K562 (cell line): Measurements from ENCODE around the gene BLTP2. TPM values are rescaled to one million over a fixed set of nuclear protein-coding genes. Genes with fewer than 3 reads are reported as not detected.

ENCODE experiments used
- ATAC-seq: fragments of 200-7000 bp; cut with Tn5 transposase; 3 replicates; pipeline ENCODE4 v1.9.1; 2020; ENCODE audit warnings: moderate library complexity
- BruUV-seq: library from RNA; stranded (reverse); fragments of 400-500 nt; replicated peaks from 2 replicates; lab custom pipeline; 2021; lab: Mats Ljungman, UMichigan
- CTCF ChIA-PET: fragments of 300-600 bp; formaldehyde crosslinking; extraction: SDS; loops from one replicate; lab custom pipeline; 2021; ENCODE audit warnings: low intra/inter-chr PET ratio; lab: Yijun Ruan, JAX
- POLR2A ChIA-PET: fragments of 300-600, 350-650 bp; sonication (Branson Sonifier 250); formaldehyde crosslinking; extraction: SDS; loops from one replicate; lab custom pipeline; 2021; ENCODE audit warnings: antibody characterized with exemption, inconsistent platforms; lab: Yijun Ruan, JAX
- DNase-seq, 4 experiments: peaks; one replicate each; pipeline versions ENCODE4 v3.0.0 to v3.0.0-alpha.2; 2011 to 2018; ENCODE audit warnings: low spot score in 3 of 4, mixed read lengths in 3 of 4; ENCODE audit errors: extremely low read depth in 1 of 4
- FAIRE-seq: peaks from 2 replicates; lab custom pipeline; 2011; peaks lifted over from hg19 to GRCh38; lab: Jason Lieb, UNC
- H2AFZ ChIP-seq: 2 replicates; pipeline ENCODE4 v1.6.0; 2011; ENCODE audit warnings: low read depth, low read length, control low read depth, inconsistent platforms
- H3K27ac ChIP-seq: fragments of 200-600 bp; 3 replicates; pipeline ENCODE4 v1.8.0; 2011; ENCODE audit warnings: low read depth, mild to moderate bottlenecking, control low read depth, inconsistent platforms, low read length, moderate library complexity, mixed read lengths; ENCODE audit errors: extremely low read depth
- H3K27me3 ChIP-seq, 2 experiments: fragments of 300-600 bp in 1 of 2; 2 replicates in 1 of 2; 3 replicates in 1 of 2; pipeline versions ENCODE4 v1.6.0 to v1.8.0; 2011; ENCODE audit warnings: inconsistent platforms in 2 of 2, low read length in 2 of 2, mild to moderate bottlenecking in 1 of 2, mixed read lengths in 1 of 2, moderate library complexity in 1 of 2; ENCODE audit not compliant: control insufficient read depth in 2 of 2, insufficient read depth in 2 of 2
- H3K36me3 ChIP-seq: fragments of 300-600 bp; 3 replicates; pipeline ENCODE4 v1.8.0; 2011; ENCODE audit warnings: mild to moderate bottlenecking, low read length, inconsistent platforms; ENCODE audit not compliant: control insufficient read depth, insufficient read depth
- H3K4me1 ChIP-seq, 2 experiments: fragments of 200-600 bp in 1 of 2; replicated peaks in 1 of 2; 2 replicates in 1 of 2; 3 replicates in 1 of 2; pipeline versions ENCODE4 v1.5.1 to v1.8.0; 2011; ENCODE audit warnings: inconsistent platforms in 2 of 2, low read length in 2 of 2, mild to moderate bottlenecking in 1 of 2, mixed read lengths in 1 of 2, moderate library complexity in 1 of 2; ENCODE audit not compliant: control insufficient read depth in 2 of 2, insufficient read depth in 2 of 2
- H3K4me2 ChIP-seq: 2 replicates; pipeline ENCODE4 v1.6.1; 2011; ENCODE audit warnings: low read length, control low read depth, inconsistent platforms, mixed read lengths; ENCODE audit not compliant: insufficient read depth
- H3K4me3 ChIP-seq: fragments of 200-600 bp; sonication (generic), shearing (Covaris generic); 2 replicates; pipeline ENCODE4 v1.5.1; 2016; ENCODE audit warnings: control low read depth, inconsistent platforms
- H3K79me2 ChIP-seq: fragments of 200-600 bp; 3 replicates; pipeline ENCODE4 v1.8.0; 2011; ENCODE audit warnings: low read length, inconsistent platforms; ENCODE audit not compliant: control insufficient read depth, insufficient read depth
- H3K9ac ChIP-seq, 2 experiments: 2 replicates each; pipeline versions ENCODE4 v1.6.0 to v1.6.1; 2011; ENCODE audit warnings: low read depth in 2 of 2, low read length in 2 of 2, control low read depth in 1 of 2, inconsistent platforms in 1 of 2, mild to moderate bottlenecking in 1 of 2, mixed read lengths in 1 of 2; ENCODE audit not compliant: insufficient read depth in 1 of 2
- H3K9me1 ChIP-seq: one replicate; pipeline ENCODE4 v1.6.0; 2011; ENCODE audit warnings: inconsistent platforms, mild to moderate bottlenecking, low read length, moderate library complexity; ENCODE audit not compliant: control insufficient read depth, insufficient read depth
- H3K9me3 ChIP-seq: replicated peaks from 2 replicates; pipeline ENCODE4 v1.5.1; 2011; ENCODE audit warnings: low read depth, low read length, inconsistent platforms; ENCODE audit not compliant: control insufficient read depth, insufficient read depth
- H4K20me1 ChIP-seq: replicated peaks from 2 replicates; pipeline ENCODE4 v1.6.1; 2011; ENCODE audit warnings: low read length, inconsistent platforms, mixed read lengths; ENCODE audit not compliant: control insufficient read depth, insufficient read depth
- ATF3 ChIP-seq, 2 experiments: fragments of 450-650 bp in 1 of 2; sonication (generic) in 1 of 2; formaldehyde crosslinking in 1 of 2; IDR thresholded peaks in 1 of 2; conservative IDR thresholded peaks in 1 of 2; 2 replicates each; pipeline versions ENCODE4 v1.6.1 to v1.8.1; 2016 to 2023; ENCODE audit warnings: mild to moderate bottlenecking in 2 of 2, moderate library complexity in 2 of 2, inconsistent platforms in 1 of 2, missing genetic modification reagents in 1 of 2
- CHAMP1 ChIP-seq: fragments of 450-650 bp; IDR thresholded peaks from 2 replicates; pipeline ENCODE4 v1.6.1; 2016; ENCODE audit warnings: mild to moderate bottlenecking
- CTCF ChIP-seq, 3 experiments: IDR thresholded peaks in 2 of 3; conservative IDR thresholded peaks in 1 of 3; 2 replicates each; pipeline ENCODE4 v1.5.1; 2011 to 2012; ENCODE audit warnings: low read length in 3 of 3, mild to moderate bottlenecking in 3 of 3, control low read depth in 2 of 3, improper control_type of control experiment in 1 of 3, inconsistent platforms in 1 of 3, low read depth in 1 of 3, mixed read lengths in 1 of 3, moderate library complexity in 1 of 3; ENCODE audit not compliant: insufficient read depth in 2 of 3
- ESRRA ChIP-seq: fragments of 450-650 bp; IDR thresholded peaks from 2 replicates; pipeline ENCODE4 v1.6.1; 2014; ENCODE audit warnings: low read depth, mild to moderate bottlenecking, moderate library complexity, borderline replicate concordance
- ETS1 ChIP-seq: conservative IDR thresholded peaks from 2 replicates; pipeline ENCODE4 v1.6.1; 2011; ENCODE audit warnings: low read depth, mild to moderate bottlenecking, low read length; ENCODE audit not compliant: control insufficient read depth
- HLTF ChIP-seq: fragments of 450-650 bp; IDR thresholded peaks from 2 replicates; pipeline ENCODE4 v1.6.1; 2016
- PHF21A ChIP-seq: fragments of 450-650 bp; IDR thresholded peaks from 2 replicates; pipeline ENCODE4 v1.6.1; 2017; ENCODE audit warnings: low read depth, borderline replicate concordance
- RBBP5 ChIP-seq: fragments of 200-600 bp; sonication (generic); IDR thresholded peaks from 2 replicates; pipeline ENCODE4 v1.6.1; 2012; ENCODE audit warnings: borderline replicate concordance, mild to moderate bottlenecking, low read length, control low read depth, inconsistent platforms; ENCODE audit not compliant: insufficient read depth, poor library complexity, severe bottlenecking
- SIN3B ChIP-seq: fragments of 450-650 bp; IDR thresholded peaks from 2 replicates; pipeline ENCODE4 v1.6.1; 2017; ENCODE audit warnings: low read depth, mild to moderate bottlenecking, moderate library complexity
- SUPT5H ChIP-seq: fragments of 450-650 bp; IDR thresholded peaks from 2 replicates; pipeline ENCODE4 v1.6.1; 2016
- TBP ChIP-seq: optimal IDR thresholded peaks from 2 replicates; pipeline ENCODE3; 2011; ENCODE audit warnings: low read depth, low read length, improper control_type of control experiment
- TFAM ChIP-seq: fragments of 250-450 bp; sonication (Bioruptor Pico); conservative IDR thresholded peaks from 2 replicates; pipeline ENCODE4 v1.5.0; 2021; ENCODE audit warnings: mild to moderate bottlenecking, moderate library complexity
- ZNF124 ChIP-seq: sonication (generic); formaldehyde crosslinking; IDR thresholded peaks from 2 replicates; pipeline ENCODE4 v1.8.1; 2022; ENCODE audit warnings: missing genetic modification reagents
- ZNF347 ChIP-seq: fragments of 450-650 bp; formaldehyde crosslinking; IDR thresholded peaks from 2 replicates; pipeline ENCODE4 v1.4.0; 2020; ENCODE audit warnings: low read depth, mild to moderate bottlenecking, moderate library complexity
- WGBS: fragments of 100-300 bp; shearing (Covaris generic); methylation state at CpG from one replicate; pipeline ENCODE4 v1.1.6; 2016; ENCODE audit warnings: low coverage, mixed read lengths; ENCODE audit not compliant: insufficient coverage; ENCODE audit errors: missing lambda C conversion rate; 5-methylcytosine and 5-hydroxymethylcytosine counted together
- in situ Hi-C: fragments of 300-500 bp; cut with MboI; formaldehyde crosslinking; loops from 4 replicates; pipeline ENCODE4 v1.15.0; 2018; ENCODE audit warnings: inconsistent platforms, mixed read lengths
- intact Hi-C: fragments of 100-400 bp; cut with micrococcal nuclease; formaldehyde crosslinking; loops from 2 replicates; pipeline ENCODE4 v1.14.2; 2022
- polyA plus RNA-seq, 8 experiments: library from polyadenylated mRNA; depleted of rRNA in 4 of 8; stranded (reverse) in 5 of 8; unstranded in 3 of 8; fragments of >200 nt; fragmentation: Nextera tagmentation in 2 of 8; fragmentation: Illumina TruSeq in 1 of 8; extraction: Ambion mirVana in 2 of 8; extraction: Trizol in 1 of 8; gene quantifications; 2 replicates each; pipeline versions ENCODE4 v1.2.1 to v1.2.3, GENCODE V29; 2011 to 2014; ENCODE audit warnings: inconsistent platforms in 1 of 8, missing spikeins in 1 of 8
- total RNA-seq, 7 experiments: library from RNA; depleted of rRNA in 6 of 7; stranded (reverse); fragments of >200 nt in 6 of 7; fragmentation: Illumina TruSeq in 2 of 7; extraction: Trizol in 2 of 7; gene quantifications; 2 replicates each; pipeline versions ENCODE4 v1.2.1 to v1.2.3, GENCODE V29; 2011 to 2021; ENCODE audit warnings: low replicate concordance in 1 of 7

Gene BLTP2
- total and polyA plus RNA-seq, 9 of the 15 experiments (the other 6 are each of a cell fraction or from before 2014, with no cell fraction given) = 14.7 to 174 (median 103) TPM

- TF ChIP-seq ETS1 = no peak
These were observed 12.8 kb upstream of the BLTP2 start (continued) for GRCh38 chr17:28657756-28658155.

GRCh38 chr17:28655160-28655559 lies 10.2 kb upstream of the BLTP2 start:
- no peak for DNase-seq
- no peak for TF ChIP-seq PHF21A
- TF ChIP-seq TBP = no peak
- no peak for TF ChIP-seq CTCF (IDR thresholded peaks at IDR 0.05 in 2 of 3, conservative IDR thresholded peaks at IDR 0.05 in 1 of 3; ENCODE audit: insufficient read depth in 2 of 3, low read depth in 1 of 3, low read length in 3 of 3)
- TF ChIP-seq TFAM (CRISPR knock-in tag) = no peak
- TF ChIP-seq SUPT5H = no peak
- no peak for TF ChIP-seq HLTF
- TF ChIP-seq ESRRA = no peak
- no peak for TF ChIP-seq ATF3 (IDR thresholded peaks at IDR 0.05)
- TF ChIP-seq ATF3 (CRISPR knock-in tag; conservative IDR thresholded peaks at IDR 0.05) = no peak
- TF ChIP-seq CHAMP1 = no peak
- no peak for TF ChIP-seq ZNF124 (CRISPR knock-in tag)
- TF ChIP-seq SIN3B = no peak
- TF ChIP-seq ZNF347 (CRISPR knock-in tag) = no peak
- no peak for TF ChIP-seq RBBP5

More at GRCh38 chr17:28655160-28655559, 10.2 kb upstream of the BLTP2 start:
- H3K4me2 ChIP-seq = no peak overlapping the region
- 99% methylated on average over 5 of the region's 5 CpGs for WGBS
- POLR2A ChIA-PET = interaction anchor here (0.8 to 1.2 kb wide), 2 partner anchors 9 to 11 kb away, joined by 3 to 6 read pairs; no protein-coding TSS in a partner anchor
- in situ Hi-C loops = no loop called here
- ATAC-seq (peak; percentile 47), FAIRE-seq (no peak)
- H3K4me1 ChIP-seq = peaks cover 0 to 2% of the 10 kb centered on the region in 2 experiments; a peak in 2 of 5 replicates
- H3K36me3 ChIP-seq = peaks cover 69% of the 10 kb centered on the region; the same call in 2 of the 3 replicates
- no peaks in the 10 kb centered on the region for H3K9me3 ChIP-seq
- CTCF ChIA-PET = no interaction called here
- no peaks in the 10 kb centered on the region for H3K27me3 ChIP-seq
- H3K79me2 ChIP-seq = peaks cover 20% of the 10 kb centered on the region
- H3K27ac ChIP-seq = no peak overlapping the region
- intact Hi-C loops = no loop called here
- H4K20me1 ChIP-seq = no peaks in the 10 kb centered on the region
- no peak overlapping the region for H3K4me3 ChIP-seq
- BruUV-seq = no TSS peak
- H2AFZ ChIP-seq = no peak overlapping the region
- no peaks in the 10 kb centered on the region for H3K9me1 ChIP-seq
- peak overlapping the region in 1 of 2 experiments; percentile 43; a peak in 1 of 4 replicates for H3K9ac ChIP-seq
